Pulmonary artery endothelial cell (primary cell): Measurements from ENCODE around the gene MAML2. TPM values are rescaled to one million over a fixed set of nuclear protein-coding genes. Genes with fewer than 3 reads are reported as not detected.

Experiments
- DNase-seq: peaks from one replicate; pipeline ENCODE4 v3.0.0-alpha.2; 2011; ENCODE audit warnings: low read depth, low spot score
- total RNA-seq: library from RNA; depleted of rRNA; stranded (reverse); fragments of >200 nt; gene quantifications from 2 replicates; pipeline ENCODE4 v1.2.3, GENCODE V29; 2014

Gene MAML2
- total RNA-seq, 1 donor from 2014 or later = 3.5 TPM

- no peak for DNase-seq
Observed at GRCh38 chr11:96241331-96241841, 101.6 kb downstream of the MAML2 start.

- DNase-seq = no peak
Observed at GRCh38 chr11:96238563-96239135, 104.3 kb downstream of the MAML2 start.

- no peak for DNase-seq
Observed at GRCh38 chr11:96237766-96238266, 105.2 kb downstream of the MAML2 start.

- DNase-seq = no peak
Observed at GRCh38 chr11:96235751-96236150, 107.2 kb downstream of the MAML2 start.

- DNase-seq = no peak
Observed at GRCh38 chr11:96234866-96235441, 108.0 kb downstream of the MAML2 start.

- no peak for DNase-seq
Observed at GRCh38 chr11:96232132-96232531, 110.9 kb downstream of the MAML2 start.

- no peak for DNase-seq
Observed at GRCh38 chr11:96230686-96231085, 112.3 kb downstream of the MAML2 start.

- no peak for DNase-seq
Observed at GRCh38 chr11:96229354-96229977, 113.5 kb downstream of the MAML2 start.

- DNase-seq = no peak
Observed at GRCh38 chr11:96228910-96229309, 114.1 kb downstream of the MAML2 start.

GRCh38 chr11:96228473-96228891 lies 114.5 kb downstream of the MAML2 start:
- DNase-seq = peak; percentile 93

GRCh38 chr11:96227244-96227643 lies 115.8 kb downstream of the MAML2 start:
- no peak for DNase-seq

GRCh38 chr11:96223083-96223482 lies 119.9 kb downstream of the MAML2 start:
- no peak for DNase-seq

- DNase-seq = no peak
Observed at GRCh38 chr11:96222102-96222501, 120.9 kb downstream of the MAML2 start.

GRCh38 chr11:96221244-96222070 lies 121.5 kb downstream of the MAML2 start:
- DNase-seq = no peak

GRCh38 chr11:96219981-96220623 lies 122.9 kb downstream of the MAML2 start:
- DNase-seq = no peak

- DNase-seq = no peak
Observed at GRCh38 chr11:96218901-96219300, 124.1 kb downstream of the MAML2 start.

- DNase-seq = no peak
Observed at GRCh38 chr11:96218006-96218405, 125.0 kb downstream of the MAML2 start.

- no peak for DNase-seq
Observed at GRCh38 chr11:96217206-96217605, 125.8 kb downstream of the MAML2 start.

GRCh38 chr11:96215826-96216225 lies 127.2 kb downstream of the MAML2 start:
- DNase-seq = no peak

GRCh38 chr11:96215110-96215782 lies 127.7 kb downstream of the MAML2 start:
- no peak for DNase-seq

GRCh38 chr11:96214777-96215109 lies 128.3 kb downstream of the MAML2 start:
- no peak for DNase-seq
